HepG2 (cell line): ENCODE data around the gene PCGF2. TPM values are rescaled to one million over a fixed set of nuclear protein-coding genes. Genes with fewer than 3 reads are reported as not detected.

Experiments
- FLYWCH1 ChIP-seq: sonication (generic); formaldehyde crosslinking; IDR thresholded peaks from 2 replicates; pipeline ENCODE4 v1.8.1; 2023; ENCODE audit warnings: mild to moderate bottlenecking, missing genetic modification reagents
- JUND ChIP-seq: sonication (generic); formaldehyde crosslinking; IDR thresholded peaks from 2 replicates; pipeline ENCODE4 v1.8.0; 2022; ENCODE audit warnings: mild to moderate bottlenecking, missing genetic modification reagents
- KLF13 ChIP-seq: sonication (generic); formaldehyde crosslinking; IDR thresholded peaks from 2 replicates; pipeline ENCODE4 v1.4.0; 2020; ENCODE audit warnings: mild to moderate bottlenecking, missing genetic modification reagents
- REXO4 ChIP-seq: sonication (generic); formaldehyde crosslinking; IDR thresholded peaks from 2 replicates; pipeline ENCODE4 v1.8.0; 2022; ENCODE audit warnings: missing genetic modification reagents, mild to moderate bottlenecking, borderline replicate concordance
- SETDB1 ChIP-seq: sonication (generic); formaldehyde crosslinking; IDR thresholded peaks from 2 replicates; pipeline ENCODE4 v1.5.1; 2020; ENCODE audit warnings: missing genetic modification reagents, mild to moderate bottlenecking, borderline replicate concordance
- TBP ChIP-seq: sonication (generic); formaldehyde crosslinking; IDR thresholded peaks from 2 replicates; pipeline ENCODE4 v1.5.0; 2020; ENCODE audit warnings: missing genetic modification reagents
- TEAD2 ChIP-seq: sonication (generic); formaldehyde crosslinking; IDR thresholded peaks from 2 replicates; pipeline ENCODE4 v1.9.0; 2021; ENCODE audit warnings: missing genetic modification reagents
- TRIM24 ChIP-seq: sonication (generic); formaldehyde crosslinking; IDR thresholded peaks from 2 replicates; pipeline ENCODE4 v1.8.0; 2022; ENCODE audit warnings: mild to moderate bottlenecking, missing genetic modification reagents
- U2AF1 ChIP-seq: fragments of 200-400 bp; formaldehyde crosslinking; optimal IDR thresholded peaks from 2 replicates; pipeline ENCODE3; 2017; ENCODE audit warnings: mild to moderate bottlenecking, low read depth, low read length
- ZNF232 ChIP-seq: sonication (generic); formaldehyde crosslinking; IDR thresholded peaks from 2 replicates; pipeline ENCODE4 v1.4.0; 2020; ENCODE audit warnings: missing genetic modification reagents, borderline replicate concordance
- polyA plus RNA-seq, 8 experiments: library from polyadenylated mRNA; depleted of rRNA in 3 of 8; stranded (reverse) in 7 of 8; unstranded in 1 of 8; fragments of >200 nt; fragmentation: Illumina TruSeq in 4 of 8; extraction: Trizol in 4 of 8; gene quantifications; 2 replicates each; pipeline versions ENCODE4 v1.2.1 to v1.2.3, GENCODE V29; 2011 to 2016; ENCODE audit warnings: low read depth in 4 of 8, missing spikeins in 1 of 8, mixed read lengths in 1 of 8; ENCODE audit not compliant: insufficient read depth in 1 of 8
- total RNA-seq, 5 experiments: library from RNA; depleted of rRNA; stranded (reverse); fragments of >200 nt; fragmentation: Illumina TruSeq; extraction: Trizol; gene quantifications; 2 replicates each; pipeline ENCODE4 v1.2.3, GENCODE V29; 2016; ENCODE audit warnings: low read depth in 1 of 5
- TF ChIP-seq, protein P1 (sequence below): sonication (generic); formaldehyde crosslinking; IDR thresholded peaks from 2 replicates; pipeline ENCODE4 v1.4.0; 2020; ENCODE audit warnings: missing genetic modification reagents
- TF ChIP-seq, protein P2 (sequence below): sonication (generic); formaldehyde crosslinking; IDR thresholded peaks from 2 replicates; pipeline ENCODE4 v1.5.0; 2020; ENCODE audit warnings: mild to moderate bottlenecking, missing genetic modification reagents
- TF ChIP-seq, protein P3 (sequence below): sonication (generic); formaldehyde crosslinking; IDR thresholded peaks from 2 replicates; pipeline ENCODE4 v1.5.0; 2020; ENCODE audit warnings: missing genetic modification reagents, mild to moderate bottlenecking, borderline replicate concordance
- TF ChIP-seq, protein P4 (sequence below): IDR thresholded peaks from 2 replicates; pipeline ENCODE4 v1.4.0; 2020; ENCODE audit warnings: mild to moderate bottlenecking, missing genetic modification reagents
- TF ChIP-seq, protein P5 (sequence below): sonication (generic); formaldehyde crosslinking; IDR thresholded peaks from 2 replicates; pipeline ENCODE4 v1.5.1; 2020; ENCODE audit warnings: mild to moderate bottlenecking, missing genetic modification reagents, moderate library complexity

The PCGF2 gene
- total and polyA plus RNA-seq, 2 of the 13 experiments (the other 11 are each of a cell fraction or from before 2014, with no cell fraction given): 11.6 to 29.4 TPM

DNA sequence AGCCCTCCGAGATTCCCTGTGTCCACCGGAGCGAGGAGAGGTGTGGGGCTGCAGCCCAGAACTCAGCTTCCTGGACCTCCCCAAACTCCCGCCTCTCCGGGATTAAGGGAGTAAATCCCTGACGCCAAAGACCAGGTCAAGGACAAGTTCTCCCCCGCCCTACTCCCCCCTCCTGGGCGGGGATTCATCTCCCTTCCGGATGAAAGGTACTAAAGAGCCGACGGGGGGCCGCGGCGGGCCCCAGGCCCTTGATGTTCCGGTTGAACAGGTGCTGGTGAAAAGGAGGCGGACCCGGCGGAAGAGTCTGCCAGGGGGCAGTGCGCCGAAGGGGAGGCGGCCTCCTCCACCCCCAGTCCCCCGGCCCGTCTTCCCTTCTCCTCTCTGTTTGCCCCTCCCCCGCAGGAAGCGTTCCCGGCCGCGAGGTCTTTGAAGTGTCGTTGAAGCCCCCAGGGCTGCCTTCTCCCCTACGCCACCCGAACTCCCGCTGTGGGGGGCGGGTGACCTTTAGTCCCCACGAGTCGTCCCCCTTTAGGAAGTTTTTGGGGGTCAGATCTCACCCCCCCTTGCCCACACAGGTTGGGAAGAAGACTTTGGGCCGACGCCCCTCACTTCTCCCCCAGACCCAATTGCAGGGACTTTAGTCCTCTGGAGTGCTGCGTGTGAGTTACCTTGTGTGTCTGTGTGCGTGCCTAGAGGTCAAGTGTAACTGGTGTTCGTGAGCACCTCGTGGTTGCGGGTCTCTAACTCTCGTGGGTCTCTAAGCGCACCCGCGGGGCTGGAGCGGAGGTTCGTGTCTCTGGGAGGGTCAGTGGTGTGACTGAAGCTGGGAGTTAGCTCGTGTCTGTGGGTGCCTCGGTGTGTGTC is 44.2 kb downstream of the PCGF2 start (continued):
- TF ChIP-seq U2AF1 (peak; percentile 27), TBP (CRISPR knock-in tag) (no peak), REXO4 (CRISPR knock-in tag) (no peak), TRIM24 (peak; percentile 64; the same call in 1 of the 2 replicates), FLYWCH1 (CRISPR knock-in tag) (peak; percentile 66; the same call in 1 of the 2 replicates), TEAD2 (CRISPR knock-in tag) (no peak), ZNF232 (peak; percentile 81; the same call in 1 of the 2 replicates), JUND (CRISPR knock-in tag) (no peak), SETDB1 (CRISPR knock-in tag) (no peak), KLF13 (CRISPR knock-in tag) (no peak)
- TF ChIP-seq, protein P1, sequence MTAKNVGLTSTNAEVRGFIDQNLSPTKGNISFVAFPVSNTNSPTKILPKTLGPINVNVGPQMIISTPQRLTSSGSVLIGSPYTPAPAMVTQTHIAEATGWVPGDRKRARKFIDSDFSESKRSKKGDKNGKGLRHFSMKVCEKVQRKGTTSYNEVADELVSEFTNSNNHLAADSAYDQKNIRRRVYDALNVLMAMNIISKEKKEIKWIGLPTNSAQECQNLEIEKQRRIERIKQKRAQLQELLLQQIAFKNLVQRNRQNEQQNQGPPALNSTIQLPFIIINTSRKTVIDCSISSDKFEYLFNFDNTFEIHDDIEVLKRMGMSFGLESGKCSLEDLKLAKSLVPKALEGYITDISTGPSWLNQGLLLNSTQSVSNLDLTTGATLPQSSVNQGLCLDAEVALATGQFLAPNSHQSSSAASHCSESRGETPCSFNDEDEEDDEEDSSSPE: peak; percentile 92
- TF ChIP-seq, protein P2, sequence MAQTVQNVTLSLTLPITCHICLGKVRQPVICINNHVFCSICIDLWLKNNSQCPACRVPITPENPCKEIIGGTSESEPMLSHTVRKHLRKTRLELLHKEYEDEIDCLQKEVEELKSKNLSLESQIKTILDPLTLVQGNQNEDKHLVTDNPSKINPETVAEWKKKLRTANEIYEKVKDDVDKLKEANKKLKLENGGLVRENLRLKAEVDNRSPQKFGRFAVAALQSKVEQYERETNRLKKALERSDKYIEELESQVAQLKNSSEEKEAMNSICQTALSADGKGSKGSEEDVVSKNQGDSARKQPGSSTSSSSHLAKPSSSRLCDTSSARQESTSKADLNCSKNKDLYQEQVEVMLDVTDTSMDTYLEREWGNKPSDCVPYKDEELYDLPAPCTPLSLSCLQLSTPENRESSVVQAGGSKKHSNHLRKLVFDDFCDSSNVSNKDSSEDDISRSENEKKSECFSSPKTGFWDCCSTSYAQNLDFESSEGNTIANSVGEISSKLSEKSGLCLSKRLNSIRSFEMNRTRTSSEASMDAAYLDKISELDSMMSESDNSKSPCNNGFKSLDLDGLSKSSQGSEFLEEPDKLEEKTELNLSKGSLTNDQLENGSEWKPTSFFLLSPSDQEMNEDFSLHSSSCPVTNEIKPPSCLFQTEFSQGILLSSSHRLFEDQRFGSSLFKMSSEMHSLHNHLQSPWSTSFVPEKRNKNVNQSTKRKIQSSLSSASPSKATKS (CRISPR knock-in tag): no peak; the same call in 1 of the 2 replicates
- TF ChIP-seq, protein P3, sequence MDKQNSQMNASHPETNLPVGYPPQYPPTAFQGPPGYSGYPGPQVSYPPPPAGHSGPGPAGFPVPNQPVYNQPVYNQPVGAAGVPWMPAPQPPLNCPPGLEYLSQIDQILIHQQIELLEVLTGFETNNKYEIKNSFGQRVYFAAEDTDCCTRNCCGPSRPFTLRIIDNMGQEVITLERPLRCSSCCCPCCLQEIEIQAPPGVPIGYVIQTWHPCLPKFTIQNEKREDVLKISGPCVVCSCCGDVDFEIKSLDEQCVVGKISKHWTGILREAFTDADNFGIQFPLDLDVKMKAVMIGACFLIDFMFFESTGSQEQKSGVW (CRISPR knock-in tag): no peak
- TF ChIP-seq, protein P4, sequence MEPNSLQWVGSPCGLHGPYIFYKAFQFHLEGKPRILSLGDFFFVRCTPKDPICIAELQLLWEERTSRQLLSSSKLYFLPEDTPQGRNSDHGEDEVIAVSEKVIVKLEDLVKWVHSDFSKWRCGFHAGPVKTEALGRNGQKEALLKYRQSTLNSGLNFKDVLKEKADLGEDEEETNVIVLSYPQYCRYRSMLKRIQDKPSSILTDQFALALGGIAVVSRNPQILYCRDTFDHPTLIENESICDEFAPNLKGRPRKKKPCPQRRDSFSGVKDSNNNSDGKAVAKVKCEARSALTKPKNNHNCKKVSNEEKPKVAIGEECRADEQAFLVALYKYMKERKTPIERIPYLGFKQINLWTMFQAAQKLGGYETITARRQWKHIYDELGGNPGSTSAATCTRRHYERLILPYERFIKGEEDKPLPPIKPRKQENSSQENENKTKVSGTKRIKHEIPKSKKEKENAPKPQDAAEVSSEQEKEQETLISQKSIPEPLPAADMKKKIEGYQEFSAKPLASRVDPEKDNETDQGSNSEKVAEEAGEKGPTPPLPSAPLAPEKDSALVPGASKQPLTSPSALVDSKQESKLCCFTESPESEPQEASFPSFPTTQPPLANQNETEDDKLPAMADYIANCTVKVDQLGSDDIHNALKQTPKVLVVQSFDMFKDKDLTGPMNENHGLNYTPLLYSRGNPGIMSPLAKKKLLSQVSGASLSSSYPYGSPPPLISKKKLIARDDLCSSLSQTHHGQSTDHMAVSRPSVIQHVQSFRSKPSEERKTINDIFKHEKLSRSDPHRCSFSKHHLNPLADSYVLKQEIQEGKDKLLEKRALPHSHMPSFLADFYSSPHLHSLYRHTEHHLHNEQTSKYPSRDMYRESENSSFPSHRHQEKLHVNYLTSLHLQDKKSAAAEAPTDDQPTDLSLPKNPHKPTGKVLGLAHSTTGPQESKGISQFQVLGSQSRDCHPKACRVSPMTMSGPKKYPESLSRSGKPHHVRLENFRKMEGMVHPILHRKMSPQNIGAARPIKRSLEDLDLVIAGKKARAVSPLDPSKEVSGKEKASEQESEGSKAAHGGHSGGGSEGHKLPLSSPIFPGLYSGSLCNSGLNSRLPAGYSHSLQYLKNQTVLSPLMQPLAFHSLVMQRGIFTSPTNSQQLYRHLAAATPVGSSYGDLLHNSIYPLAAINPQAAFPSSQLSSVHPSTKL (CRISPR knock-in tag): peak; percentile 98
- TF ChIP-seq, protein P5, sequence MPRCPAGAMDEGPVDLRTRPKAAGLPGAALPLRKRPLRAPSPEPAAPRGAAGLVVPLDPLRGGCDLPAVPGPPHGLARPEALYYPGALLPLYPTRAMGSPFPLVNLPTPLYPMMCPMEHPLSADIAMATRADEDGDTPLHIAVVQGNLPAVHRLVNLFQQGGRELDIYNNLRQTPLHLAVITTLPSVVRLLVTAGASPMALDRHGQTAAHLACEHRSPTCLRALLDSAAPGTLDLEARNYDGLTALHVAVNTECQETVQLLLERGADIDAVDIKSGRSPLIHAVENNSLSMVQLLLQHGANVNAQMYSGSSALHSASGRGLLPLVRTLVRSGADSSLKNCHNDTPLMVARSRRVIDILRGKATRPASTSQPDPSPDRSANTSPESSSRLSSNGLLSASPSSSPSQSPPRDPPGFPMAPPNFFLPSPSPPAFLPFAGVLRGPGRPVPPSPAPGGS (CRISPR knock-in tag): peak; percentile 91
